GM19025 (cell line): Measurements from ENCODE around the gene UQCRH.

ENCODE experiments used
- ATAC-seq: cut with Tn5 transposase; IDR thresholded peaks from one replicate; pipeline ENCODE4 v1.9.1; 2021; ENCODE audit warnings: mild to moderate bottlenecking, low read depth, moderate library complexity; ENCODE audit not compliant: unreplicated experiment

UQCRH gene

GRCh38 chr1:46303038-46303871 is at the start of gene UQCRH, which contains the start of gene LRRC41:
TSS of gene UQCRH (plus strand) at chr1:46303698. CDS start at chr1:46303767, 69 bp downstream.
TSS of gene LRRC41 (minus strand) at chr1:46303616. CDS start at chr1:46303322, 294 bp downstream.
- ATAC-seq: peak; percentile 76

- ATAC-seq: no peak
Observed at GRCh38 chr1:46254668-46255067, 48.8 kb upstream of the UQCRH start.

DNA sequence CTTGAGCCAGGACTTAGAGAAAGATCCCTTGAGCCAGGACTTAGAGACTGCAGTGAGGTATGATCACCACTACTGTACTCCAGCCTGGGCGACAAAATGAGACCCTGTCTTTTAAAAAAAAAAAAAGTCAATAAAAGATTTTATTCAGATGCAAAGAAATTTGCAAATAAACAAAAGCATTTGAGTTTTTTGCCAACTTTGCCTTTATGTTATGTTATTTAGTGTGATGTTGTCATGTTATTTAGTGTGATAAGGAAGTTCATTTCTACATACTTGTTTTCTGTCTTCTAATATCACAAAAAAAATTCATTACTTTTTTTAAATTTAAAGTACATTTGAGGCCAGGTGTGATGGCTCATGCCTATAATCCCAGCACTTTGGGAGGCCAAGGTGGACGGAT is 47.0 kb upstream of the UQCRH start:
- ATAC-seq: no peak

DNA sequence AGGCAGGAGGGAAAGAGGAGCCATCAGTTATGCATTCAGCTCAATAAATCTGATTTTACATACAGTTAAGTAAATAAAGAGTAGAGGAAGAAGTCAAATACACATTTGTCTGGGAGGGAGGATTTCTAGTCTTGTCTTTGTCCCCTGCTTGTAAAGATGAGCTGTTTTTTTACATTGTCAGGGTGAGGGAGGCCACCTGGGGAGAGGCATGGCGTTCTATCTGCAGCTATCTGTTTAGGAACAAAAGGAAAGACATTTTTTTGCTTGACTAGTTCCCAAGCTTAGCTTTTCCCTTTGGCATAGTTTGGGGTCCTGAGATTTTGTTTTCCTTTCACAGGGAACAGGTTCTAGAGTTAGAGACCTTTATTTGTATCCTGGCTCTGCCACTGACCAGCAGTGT is 41.0 kb upstream of the UQCRH start:
- no peak for ATAC-seq

DNA sequence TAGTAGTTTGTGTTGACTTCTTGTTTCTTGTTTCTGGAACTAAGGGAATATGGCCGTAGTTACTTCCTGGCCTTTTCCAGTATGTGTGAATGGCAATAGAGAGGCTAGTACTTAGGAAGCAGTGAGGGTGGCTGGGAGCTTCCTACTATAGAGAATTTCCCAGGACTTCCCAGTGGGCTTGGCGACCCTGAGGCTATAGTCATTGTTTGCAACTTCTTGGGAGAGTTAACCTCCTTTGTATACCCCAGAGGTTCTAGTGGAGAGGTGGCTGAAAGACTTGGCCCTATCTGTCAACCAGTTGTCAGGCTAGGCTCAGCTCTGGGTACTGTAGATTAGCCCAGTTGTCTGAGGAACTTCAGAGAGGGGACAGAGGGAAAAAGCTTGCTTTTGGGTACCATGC is 40.4 kb upstream of the UQCRH start:
- ATAC-seq: no peak

GRCh38 chr1:46268578-46268977 is 34.9 kb upstream of the UQCRH start:
- ATAC-seq: no peak

- no peak for ATAC-seq
Observed at GRCh38 chr1:46274225-46275029, 29.1 kb upstream of the UQCRH start.

GRCh38 chr1:46275030-46275337 is 28.5 kb upstream of the UQCRH start:
- no peak for ATAC-seq

DNA sequence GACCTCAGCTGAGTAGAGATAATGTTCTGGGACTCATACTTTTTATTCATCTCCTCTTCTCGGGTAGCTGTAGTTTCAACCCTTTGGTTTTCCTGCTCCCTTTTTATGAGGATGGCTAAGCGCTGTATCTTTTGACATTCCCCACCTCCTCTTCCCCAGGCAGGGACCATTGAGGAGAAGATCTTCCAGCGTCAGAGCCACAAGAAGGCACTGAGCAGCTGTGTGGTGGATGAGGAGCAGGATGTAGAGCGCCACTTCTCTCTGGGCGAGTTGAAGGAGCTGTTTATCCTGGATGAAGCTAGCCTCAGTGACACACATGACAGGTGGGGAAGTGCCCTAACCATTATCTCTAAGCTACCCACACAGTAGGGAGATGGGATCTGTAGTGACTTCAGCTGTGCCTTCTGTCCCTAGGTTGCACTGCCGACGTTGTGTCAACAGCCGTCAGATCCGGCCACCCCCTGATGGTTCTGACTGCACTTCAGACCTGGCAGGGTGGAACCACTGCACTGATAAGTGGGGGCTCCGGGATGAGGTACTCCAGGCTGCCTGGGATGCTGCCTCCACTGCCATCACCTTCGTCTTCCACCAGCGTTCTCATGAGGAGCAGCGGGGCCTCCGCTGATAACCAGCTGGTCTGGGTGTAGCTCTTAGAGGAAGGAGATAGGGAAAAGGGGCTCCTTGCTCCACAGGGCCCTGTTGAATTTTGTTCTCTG is 25.7 kb upstream of the UQCRH start:
- ATAC-seq: no peak

DNA sequence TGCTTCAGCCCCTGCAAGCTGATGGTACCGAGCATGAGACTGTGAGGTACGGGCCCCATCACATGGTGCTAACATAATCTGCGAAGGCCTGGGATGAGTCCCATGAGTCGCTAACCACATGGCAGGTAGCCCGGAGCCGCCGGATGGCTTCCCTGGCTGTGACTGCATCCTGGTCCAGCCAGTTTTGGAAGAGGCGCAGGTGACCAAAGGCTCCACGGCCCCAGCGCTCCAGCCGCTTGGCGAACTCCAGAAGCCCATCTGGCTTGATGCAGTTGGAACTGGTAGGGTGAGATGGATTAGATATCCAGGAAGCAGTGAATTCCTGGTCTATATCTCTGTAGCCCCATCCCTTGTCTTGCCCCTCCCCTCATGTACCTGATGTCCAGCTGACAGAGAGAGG is 24.7 kb upstream of the UQCRH start:
- no peak for ATAC-seq

- ATAC-seq: no peak
Observed at GRCh38 chr1:46280092-46280491, 23.4 kb upstream of the UQCRH start.

GRCh38 chr1:46281021-46281420 is 22.5 kb upstream of the UQCRH start:
- no peak for ATAC-seq

DNA sequence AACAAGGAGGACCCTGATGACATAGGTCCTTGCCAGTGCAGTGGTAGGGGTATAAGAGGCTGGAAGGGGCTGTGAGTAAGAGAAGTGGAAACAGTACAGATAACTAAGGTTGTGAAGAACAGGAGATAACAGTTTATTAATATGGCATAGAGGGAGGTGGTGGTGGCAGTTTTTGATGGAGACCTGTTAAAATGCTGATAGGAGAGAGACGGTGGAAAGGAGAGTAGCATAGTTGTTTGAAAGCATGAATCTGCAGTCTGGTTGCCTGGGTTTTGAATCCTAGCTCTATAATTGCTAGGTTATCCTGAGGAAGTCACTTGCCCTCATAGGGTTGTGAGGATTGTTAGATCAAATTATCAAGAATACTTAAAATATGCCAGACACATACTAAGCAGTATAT is 19.4 kb upstream of the UQCRH start:
- no peak for ATAC-seq

- no peak for ATAC-seq
Observed at GRCh38 chr1:46284597-46285564, 18.6 kb upstream of the UQCRH start.

DNA sequence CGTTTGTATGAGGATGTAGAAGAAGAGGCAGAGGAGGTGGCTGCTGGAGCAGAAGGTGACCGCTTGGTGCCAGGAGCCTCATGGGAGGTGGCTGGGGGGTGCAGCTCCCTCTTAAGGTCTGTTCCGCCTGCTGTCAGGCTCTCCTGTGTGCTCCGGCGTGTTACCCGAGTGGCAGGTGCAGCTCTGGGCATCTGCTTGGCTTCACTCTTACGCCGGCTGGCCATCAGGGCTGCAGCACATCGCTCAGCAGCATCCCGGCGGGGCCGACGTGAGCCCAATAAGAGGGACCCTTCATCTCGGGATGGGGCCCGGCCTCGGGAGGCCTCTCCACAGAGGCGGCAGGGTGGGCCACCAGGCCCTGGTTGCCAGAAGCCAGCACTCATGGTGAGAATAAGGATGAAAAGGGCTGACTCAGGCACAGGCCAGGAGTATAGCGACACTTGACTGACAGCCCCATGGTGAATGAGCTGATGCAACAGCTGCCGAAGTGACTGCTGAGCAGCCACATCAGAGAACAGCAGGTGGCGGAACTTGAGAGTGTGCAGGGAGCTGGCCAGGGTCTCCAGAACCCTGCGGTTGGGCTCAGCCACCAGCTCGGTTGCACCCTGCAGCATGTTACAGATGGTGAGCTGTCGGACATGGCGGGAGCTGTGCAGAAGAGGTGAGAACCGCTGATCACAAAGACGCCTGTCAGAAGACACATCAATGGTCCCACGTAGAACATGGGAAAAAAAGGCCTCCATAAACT is 17.6 kb upstream of the UQCRH start:
- ATAC-seq: no peak

DNA sequence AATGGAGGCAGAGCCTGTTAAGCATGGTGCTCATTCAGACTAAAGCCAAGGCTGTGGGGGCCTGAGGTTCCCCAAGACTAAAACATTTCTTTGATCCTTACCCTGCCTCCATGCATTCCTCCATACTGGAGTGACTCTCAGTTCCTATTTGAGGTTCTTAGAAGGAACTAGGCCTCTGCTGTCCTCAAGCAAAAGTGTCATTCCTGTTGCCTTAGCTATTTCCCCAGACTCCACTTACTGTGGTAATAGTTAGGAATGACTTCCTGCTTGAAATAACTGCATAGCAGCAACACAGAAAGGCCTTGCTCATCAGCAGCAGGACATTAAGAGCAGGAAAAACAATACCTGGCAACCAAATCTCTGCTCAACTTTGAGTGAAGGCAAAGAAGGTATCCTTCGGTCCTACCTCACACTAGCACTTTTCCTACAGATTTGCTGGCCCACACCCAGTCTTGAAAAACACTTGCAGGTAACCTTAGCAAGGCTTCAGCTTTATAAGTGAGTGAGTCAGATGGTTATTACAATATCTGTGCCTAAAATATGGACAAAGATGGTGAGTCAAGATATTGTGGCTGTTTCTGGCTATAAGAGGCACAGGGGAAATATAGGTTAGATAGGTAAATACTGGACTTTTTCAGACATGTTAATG is 14.9 kb upstream of the UQCRH start:
- ATAC-seq: no peak

DNA sequence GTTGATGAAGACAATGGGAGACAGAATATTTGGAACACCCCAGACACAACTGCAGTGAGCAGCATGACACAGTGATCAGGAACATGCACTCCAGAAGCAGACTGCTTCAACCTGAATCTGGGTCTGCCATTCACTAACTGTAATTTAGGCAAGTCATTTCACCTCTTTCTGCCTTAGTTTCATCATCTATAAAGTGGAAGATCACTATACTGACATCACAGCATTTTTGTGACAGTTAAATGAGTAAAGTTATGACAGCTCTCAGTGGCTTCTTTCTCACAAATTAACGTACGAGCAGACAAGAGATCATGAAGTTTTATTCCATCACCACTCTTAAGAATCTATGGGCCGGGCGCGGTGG is 14.4 kb upstream of the UQCRH start:
- no peak for ATAC-seq

- ATAC-seq: no peak
Observed at GRCh38 chr1:46289976-46290375, 13.5 kb upstream of the UQCRH start.

DNA sequence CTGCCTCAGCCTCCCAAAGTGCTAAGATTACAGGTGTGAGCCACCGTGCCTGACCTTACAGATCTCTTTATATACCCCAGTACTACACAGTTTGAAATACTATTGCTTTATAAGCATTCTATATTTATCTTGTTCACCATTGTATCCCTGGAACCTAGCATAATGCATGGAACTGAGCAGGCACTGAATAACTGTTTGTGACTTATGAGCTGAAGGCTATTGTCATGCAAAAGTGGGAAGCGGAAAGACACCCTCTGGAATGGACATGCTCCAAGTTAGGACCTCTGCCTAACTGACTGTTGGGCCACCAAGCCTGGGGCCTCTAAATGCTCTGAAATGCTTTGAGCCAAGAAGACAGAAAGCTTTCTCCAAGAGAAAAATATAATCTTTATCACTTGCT is 8.2 kb upstream of the UQCRH start:
- no peak for ATAC-seq
